DND-41 (cell line): Measurements from ENCODE around the gene KCTD20.

Source experiments
- ATAC-seq: fragments of 200-7000 bp; cut with Tn5 transposase; 3 replicates; pipeline ENCODE4 v1.9.1; 2021; ENCODE audit warnings: low read depth; ENCODE audit not compliant: insufficient read depth
- DNase-seq: peaks from one replicate; pipeline ENCODE4 v3.0.0-alpha.2; 2020
- H2AFZ ChIP-seq: 2 replicates; pipeline ENCODE4 v1.6.0; 2012; ENCODE audit warnings: low read depth, low read length
- H3K27ac ChIP-seq: 2 replicates; pipeline ENCODE4 v1.5.1; 2012; ENCODE audit warnings: low read length, inconsistent platforms
- H3K27me3 ChIP-seq: fragments of 200-600 bp; sonication (generic); 2 replicates; pipeline ENCODE4 v1.6.0; 2012; ENCODE audit warnings: low read length, mild to moderate bottlenecking, inconsistent platforms; ENCODE audit not compliant: insufficient read depth, poor library complexity
- H3K36me3 ChIP-seq: 2 replicates; pipeline ENCODE4 v1.5.1; 2012; ENCODE audit warnings: low read length, inconsistent platforms; ENCODE audit not compliant: insufficient read depth
- H3K4me1 ChIP-seq: 2 replicates; pipeline ENCODE4 v1.5.1; 2012; ENCODE audit warnings: mild to moderate bottlenecking, low read length; ENCODE audit not compliant: insufficient read depth
- H3K4me2 ChIP-seq: 2 replicates; pipeline ENCODE4 v1.6.0; 2012; ENCODE audit warnings: mild to moderate bottlenecking, moderate library complexity, low read length, inconsistent platforms; ENCODE audit not compliant: insufficient read depth
- H3K4me3 ChIP-seq, 2 experiments: fragments of 200-600 bp in 1 of 2; shearing (Covaris generic) in 1 of 2; 2 replicates each; pipeline ENCODE4 v1.5.1; 2012 to 2016; ENCODE audit warnings: inconsistent platforms in 2 of 2, low read length in 2 of 2, mild to moderate bottlenecking in 2 of 2, low read depth in 1 of 2, moderate library complexity in 1 of 2
- H3K79me2 ChIP-seq: 2 replicates; pipeline ENCODE4 v1.6.0; 2012; ENCODE audit warnings: low read length, inconsistent platforms; ENCODE audit not compliant: insufficient read depth
- H3K9ac ChIP-seq: 2 replicates; pipeline ENCODE4 v1.6.0; 2012; ENCODE audit warnings: low read depth, mild to moderate bottlenecking, inconsistent platforms, low read length, moderate library complexity
- H3K9me3 ChIP-seq: 2 replicates; pipeline ENCODE4 v1.5.1; 2012; ENCODE audit warnings: low read length, moderate library complexity, mild to moderate bottlenecking, inconsistent platforms; ENCODE audit not compliant: insufficient read depth, severe bottlenecking
- H4K20me1 ChIP-seq: 2 replicates; pipeline ENCODE4 v1.6.0; 2012; ENCODE audit warnings: low read length; ENCODE audit not compliant: insufficient read depth
- CTCF ChIP-seq: IDR thresholded peaks from 2 replicates; pipeline ENCODE4 v1.5.1; 2012; ENCODE audit warnings: borderline replicate concordance, low read length, moderate library complexity, mild to moderate bottlenecking; ENCODE audit not compliant: poor library complexity, severe bottlenecking; ENCODE audit errors: extremely low read depth
- EZH2 ChIP-seq: IDR thresholded peaks from 3 replicates; pipeline ENCODE4 v1.6.1; 2012; ENCODE audit warnings: borderline replicate concordance, low read depth, mild to moderate bottlenecking, moderate library complexity, low read length, inconsistent platforms; ENCODE audit not compliant: severe bottlenecking

Gene KCTD20

GRCh38 chr6:36461646-36462045 is 18.8 kb downstream of the KCTD20 start:
- H4K20me1 ChIP-seq = peaks cover 47% of the 10 kb centered on the region
- H3K27me3 ChIP-seq = no peaks in the 10 kb centered on the region
- peaks cover 97% of the 10 kb centered on the region for H3K79me2 ChIP-seq
- no peak overlapping the region for H3K27ac ChIP-seq
- H3K9ac ChIP-seq = no peak overlapping the region
- no peak overlapping the region for H3K4me3 ChIP-seq
- no peak for DNase-seq
- no peak for ATAC-seq
- no peak overlapping the region for H2AFZ ChIP-seq
- H3K4me2 ChIP-seq = no peak overlapping the region
- no peak for TF ChIP-seq EZH2
- no peak for TF ChIP-seq CTCF
- peaks cover 8% of the 10 kb centered on the region; the same call in 1 of the 2 replicates for H3K36me3 ChIP-seq
- no peaks in the 10 kb centered on the region for H3K9me3 ChIP-seq
- H3K4me1 ChIP-seq = no peaks in the 10 kb centered on the region

- H2AFZ ChIP-seq = no peak overlapping the region
- no peaks in the 10 kb centered on the region for H3K9me3 ChIP-seq
- no peak for DNase-seq
- H3K27ac ChIP-seq = no peak overlapping the region
- peaks cover 7% of the 10 kb centered on the region; the same call in 1 of the 2 replicates for H3K36me3 ChIP-seq
- H3K79me2 ChIP-seq = peaks cover 96% of the 10 kb centered on the region
- H3K27me3 ChIP-seq = no peaks in the 10 kb centered on the region
- TF ChIP-seq CTCF = no peak
- peaks cover 44% of the 10 kb centered on the region for H4K20me1 ChIP-seq
- ATAC-seq = no peak
- H3K4me2 ChIP-seq = no peak overlapping the region
- no peak overlapping the region for H3K4me3 ChIP-seq
- no peaks in the 10 kb centered on the region for H3K4me1 ChIP-seq
- no peak overlapping the region for H3K9ac ChIP-seq
These were observed 20.9 kb downstream of the KCTD20 start for GRCh38 chr6:36463676-36464075.

GRCh38 chr6:36464233-36464632 is 21.4 kb downstream of the KCTD20 start:
- Histone ChIP-seq H4K20me1 (peaks cover 46% of the 10 kb centered on the region), H3K9me3 (no peaks in the 10 kb centered on the region), H3K4me1 (no peaks in the 10 kb centered on the region), H3K9ac (no peak overlapping the region), H3K27me3 (no peaks in the 10 kb centered on the region), H3K79me2 (peaks cover 96% of the 10 kb centered on the region), H2AFZ (no peak overlapping the region), H3K36me3 (peaks cover 7% of the 10 kb centered on the region; the same call in 1 of the 2 replicates), H3K27ac (no peak overlapping the region), H3K4me3 (no peak overlapping the region), H3K4me2 (no peak overlapping the region)
- ATAC-seq (no peak), DNase-seq (no peak)
- no peak for TF ChIP-seq CTCF
- no peak for TF ChIP-seq EZH2

- no peak overlapping the region for H3K27ac ChIP-seq
- H3K4me2 ChIP-seq = no peak overlapping the region
- TF ChIP-seq EZH2 (no peak), CTCF (no peak)
- no peaks in the 10 kb centered on the region for H3K4me1 ChIP-seq
- H3K9ac ChIP-seq = no peak overlapping the region
- no peaks in the 10 kb centered on the region for H3K9me3 ChIP-seq
- DNase-seq (no peak), ATAC-seq (no peak)
- H3K79me2 ChIP-seq = peaks cover 91% of the 10 kb centered on the region
- no peaks in the 10 kb centered on the region for H3K27me3 ChIP-seq
- peaks cover 30% of the 10 kb centered on the region; the same call in 1 of the 2 replicates for H4K20me1 ChIP-seq
- no peak overlapping the region for H2AFZ ChIP-seq
- H3K36me3 ChIP-seq = peaks cover 24% of the 10 kb centered on the region
- no peak overlapping the region for H3K4me3 ChIP-seq
These were observed 24.8 kb downstream of the KCTD20 start for GRCh38 chr6:36467625-36468024.
